Activated CD4-positive, alpha-beta T cell treated with anti-CD3 and anti-CD28 coated beads for 36 hours (primary cell): ENCODE data around the gene RAP2C. TPM values are rescaled to one million over a fixed set of nuclear protein-coding genes. Genes with fewer than 3 reads are reported as not detected.
"Not testable (repeated sequence)": the region's sequence is repeated elsewhere in the genome, so short reads cannot be mapped to it uniquely, and the experiment has no call there.

Experiments
- ATAC-seq: fragments of 200-7000 bp; cut with Tn5 transposase; one replicate; pipeline ENCODE4 v1.10.0; 2021; ENCODE audit warnings: mild to moderate bottlenecking, moderate library complexity
- CTCF ChIA-PET: fragments of 350-600 bp; sonication (Branson Sonifier 250); formaldehyde crosslinking; loops from one replicate; lab custom pipeline; 2021; ENCODE audit warnings: antibody characterized with exemption; lab: Charles Lee
- POLR2A ChIA-PET: fragments of 350-600 bp; sonication (Branson Sonifier 250); formaldehyde crosslinking; loops from one replicate; lab custom pipeline; 2021; ENCODE audit warnings: antibody characterized with exemption, inconsistent platforms; lab: Charles Lee
- DNase-seq: peaks from one replicate; pipeline ENCODE4 v3.0.0-alpha.2; 2020
- H3K27ac Mint-ChIP-seq: one replicate; pipeline ENCODE4 v1.8.0; 2021; ENCODE audit warnings: mixed read lengths
- H3K27me3 Mint-ChIP-seq: one replicate; pipeline ENCODE4 v1.8.0; 2021; ENCODE audit warnings: mixed read lengths
- H3K36me3 Mint-ChIP-seq: one replicate; pipeline ENCODE4 v1.8.0; 2021; ENCODE audit warnings: low read depth, mixed read lengths
- H3K4me1 Mint-ChIP-seq: one replicate; pipeline ENCODE4 v1.8.0; 2021; ENCODE audit warnings: mixed read lengths
- H3K4me3 Mint-ChIP-seq: one replicate; pipeline ENCODE4 v1.8.0; 2021; ENCODE audit warnings: mild to moderate bottlenecking, moderate library complexity, mixed read lengths
- H3K9me3 Mint-ChIP-seq: one replicate; pipeline ENCODE4 v1.8.0; 2021; ENCODE audit warnings: low read depth, mixed read lengths
- intact Hi-C, 2 experiments: fragments of 100-400 bp; cut with DNase I in 1 of 2; cut with micrococcal nuclease in 1 of 2; formaldehyde crosslinking; loops; one replicate each; pipeline versions ENCODE4 v1.14.2 to v1.15.1; 2022 to 2024; cut with DNase I, micrococcal nuclease
- total RNA-seq, 2 experiments: library from RNA; stranded (reverse); gene quantifications; one replicate each; pipeline ENCODE4 v1.2.3, GENCODE V29; 2021

The RAP2C gene
- total RNA-seq, 2 experiments from 2014 or later, result 28.3 to 31.3 TPM

GRCh38 chrX:132165651-132166050, 53.6 kb downstream of the RAP2C start:
- Mint-ChIP-seq H3K36me3 (no peaks in the 10 kb centered on the region), H3K4me3 (no peak overlapping the region), H3K9me3 (peaks cover 2% of the 10 kb centered on the region), H3K27me3 (no peaks in the 10 kb centered on the region), H3K27ac (no peak overlapping the region), H3K4me1 (no peaks in the 10 kb centered on the region)
- DNase-seq, result no peak
- no peak for ATAC-seq
- ChIA-PET CTCF (interaction anchor here (0.6 kb wide), 1 partner anchor 157 kb away, joined by 4 read pairs; no protein-coding TSS in a partner anchor), POLR2A (no interaction called here)
- intact Hi-C loops, result no loop called here

GRCh38 chrX:132165005-132165404, 54.2 kb downstream of the RAP2C start:
- Mint-ChIP-seq H3K27ac (no peak overlapping the region), H3K4me1 (no peaks in the 10 kb centered on the region), H3K4me3 (no peak overlapping the region), H3K9me3 (peaks cover 2% of the 10 kb centered on the region), H3K36me3 (no peaks in the 10 kb centered on the region), H3K27me3 (no peaks in the 10 kb centered on the region)
- CTCF ChIA-PET, result no interaction called here
- intact Hi-C loops, result no loop called here
- ATAC-seq (no peak), DNase-seq (no peak)
- POLR2A ChIA-PET, result no interaction called here

DNA sequence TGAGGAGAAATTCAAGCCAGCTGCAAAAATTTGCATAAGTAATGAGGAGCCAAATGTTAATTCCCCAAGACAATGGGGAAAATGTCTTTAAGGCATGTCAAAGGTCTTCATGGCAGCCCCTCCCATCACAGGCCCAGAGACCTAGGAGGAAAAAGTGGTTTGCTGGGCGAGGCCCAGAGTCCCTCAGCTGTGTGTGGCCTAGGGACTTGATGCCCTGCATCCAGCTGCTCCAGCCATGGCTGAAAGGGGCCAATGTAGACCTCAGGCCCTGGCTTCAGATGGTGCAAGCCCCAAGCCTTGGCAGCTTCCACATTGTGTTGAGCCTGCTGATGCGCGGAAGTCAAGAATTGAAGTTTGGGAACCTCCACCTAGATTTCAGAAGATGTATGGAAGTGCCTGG, 56.2 kb downstream of the RAP2C start:
- H3K9me3 Mint-ChIP-seq, POLR2A ChIA-PET, intact Hi-C loops, H3K4me3 Mint-ChIP-seq, ATAC-seq, CTCF ChIA-PET, H3K4me1 Mint-ChIP-seq, DNase-seq, H3K27me3 Mint-ChIP-seq, H3K27ac Mint-ChIP-seq, H3K36me3 Mint-ChIP-seq: not testable (repeated sequence)

DNA sequence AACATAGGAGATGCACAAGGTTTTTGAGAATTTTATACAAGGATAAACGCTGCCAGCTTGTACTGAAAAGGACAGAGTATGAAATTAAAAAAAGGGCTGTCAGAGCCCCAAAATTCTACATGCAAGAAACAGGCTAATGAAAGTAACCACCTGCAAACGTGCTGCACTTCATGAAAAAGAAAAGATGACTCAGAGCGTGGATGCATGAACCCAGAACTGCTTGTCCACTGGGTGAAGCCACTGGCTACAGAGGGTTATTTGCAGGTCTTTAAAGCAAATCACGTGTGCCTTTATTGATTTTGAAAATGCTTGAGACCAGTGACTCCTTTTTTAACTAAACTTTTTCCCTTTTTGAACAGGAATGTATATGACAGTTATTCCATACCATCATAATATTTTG, 66.1 kb downstream of the RAP2C start:
- no peaks in the 10 kb centered on the region for H3K4me1 Mint-ChIP-seq
- no peak overlapping the region for H3K4me3 Mint-ChIP-seq
- no peak for DNase-seq
- ATAC-seq, result no peak
- ChIA-PET POLR2A (no interaction called here), CTCF (no interaction called here)
- no peaks in the 10 kb centered on the region for H3K36me3 Mint-ChIP-seq
- no peak overlapping the region for H3K27ac Mint-ChIP-seq
- H3K27me3 Mint-ChIP-seq, result no peaks in the 10 kb centered on the region
- intact Hi-C loops, result no loop called here
- H3K9me3 Mint-ChIP-seq, result no peaks in the 10 kb centered on the region

Other genes starting within 250 kb of the RAP2C start
- gene STK26, start 196.1 kb downstream of the RAP2C start, total RNA-seq, result 10 to 100 TPM; 72.7 to 93.6 TPM
- gene FRMD7, start 91.4 kb downstream of the RAP2C start, total RNA-seq, result not detected